IgD-negative memory B cell (primary cell): ENCODE data around the gene PRPH. TPM values are rescaled to one million over a fixed set of nuclear protein-coding genes. Genes with fewer than 3 reads are reported as not detected.

Source experiments
- H3K27ac Mint-ChIP-seq, 3 donors: one replicate each; pipeline ENCODE4 v1.8.0; 2020 to 2022; ENCODE audit warnings: mild to moderate bottlenecking in 3 of 3, mixed read lengths in 3 of 3, moderate library complexity in 1 of 3
- H3K27me3 Mint-ChIP-seq: one replicate; pipeline ENCODE4 v1.8.0; 2021; ENCODE audit warnings: mixed read lengths
- H3K36me3 Mint-ChIP-seq: one replicate; pipeline ENCODE4 v1.8.0; 2020; ENCODE audit warnings: mild to moderate bottlenecking, mixed read lengths
- H3K4me1 Mint-ChIP-seq, 3 donors: one replicate each; pipeline ENCODE4 v1.8.0; 2020 to 2022; ENCODE audit warnings: mixed read lengths in 3 of 3, mild to moderate bottlenecking in 1 of 3
- H3K4me3 Mint-ChIP-seq, 4 donors: one replicate each; pipeline ENCODE4 v1.8.0; 2020 to 2022; ENCODE audit warnings: mild to moderate bottlenecking in 4 of 4, mixed read lengths in 4 of 4, moderate library complexity in 3 of 4
- H3K9me3 Mint-ChIP-seq, 3 donors: one replicate each; pipeline ENCODE4 v1.8.0; 2020 to 2021; ENCODE audit warnings: mixed read lengths in 3 of 3, mild to moderate bottlenecking in 1 of 3
- polyA plus RNA-seq: library from polyadenylated mRNA; unstranded; fragments of 300-500 nt; fragmentation: Illumina TruSeq; gene quantifications from one replicate; pipeline ENCODE4 v1.2.3, GENCODE V29; 2021

PRPH gene
- polyA plus RNA-seq, 1 donor from 2014 or later = not detected

GRCh38 chr12:49288412-49288853 is 6.5 kb upstream of the PRPH start:
- Mint-ChIP-seq H3K4me3 (peak overlapping the region in 1 of 4 donors; percentile 19), H3K27me3 (peaks cover 20% of the 10 kb centered on the region), H3K27ac (no peak overlapping the region), H3K4me1 (peaks cover 0 to 2% (median 0%) of the 10 kb centered on the region in 3 donors), H3K36me3 (no peaks in the 10 kb centered on the region), H3K9me3 (no peaks in the 10 kb centered on the region)

- Mint-ChIP-seq H3K4me1 (peaks cover 0 to 2% (median 0%) of the 10 kb centered on the region in 3 donors), H3K36me3 (no peaks in the 10 kb centered on the region), H3K27ac (no peak overlapping the region), H3K4me3 (peak overlapping the region in 1 of 4 donors; percentile 19), H3K9me3 (no peaks in the 10 kb centered on the region), H3K27me3 (peaks cover 16% of the 10 kb centered on the region)
Observed at GRCh38 chr12:49288922-49289555, 5.9 kb upstream of the PRPH start.

DNA sequence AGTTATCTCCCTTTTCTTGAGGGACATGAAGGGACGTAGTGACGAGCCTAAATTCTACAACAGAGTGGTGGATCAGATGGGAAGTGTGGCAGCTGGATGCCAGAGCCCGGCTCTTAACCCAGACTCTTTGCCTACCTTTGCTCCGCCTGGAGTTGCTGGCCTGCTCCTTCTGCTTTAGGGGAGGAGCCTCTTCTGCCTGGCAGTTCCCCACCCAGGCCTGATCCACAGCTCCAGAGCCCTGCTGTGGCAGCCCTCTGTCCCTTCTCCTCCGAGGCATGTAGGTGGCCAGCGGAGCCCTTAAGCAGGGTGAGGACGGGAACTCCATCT is 2.3 kb upstream of the PRPH start:
- H3K27me3 Mint-ChIP-seq = peaks cover 30% of the 10 kb centered on the region
- no peak overlapping the region for H3K4me3 Mint-ChIP-seq

DNA sequence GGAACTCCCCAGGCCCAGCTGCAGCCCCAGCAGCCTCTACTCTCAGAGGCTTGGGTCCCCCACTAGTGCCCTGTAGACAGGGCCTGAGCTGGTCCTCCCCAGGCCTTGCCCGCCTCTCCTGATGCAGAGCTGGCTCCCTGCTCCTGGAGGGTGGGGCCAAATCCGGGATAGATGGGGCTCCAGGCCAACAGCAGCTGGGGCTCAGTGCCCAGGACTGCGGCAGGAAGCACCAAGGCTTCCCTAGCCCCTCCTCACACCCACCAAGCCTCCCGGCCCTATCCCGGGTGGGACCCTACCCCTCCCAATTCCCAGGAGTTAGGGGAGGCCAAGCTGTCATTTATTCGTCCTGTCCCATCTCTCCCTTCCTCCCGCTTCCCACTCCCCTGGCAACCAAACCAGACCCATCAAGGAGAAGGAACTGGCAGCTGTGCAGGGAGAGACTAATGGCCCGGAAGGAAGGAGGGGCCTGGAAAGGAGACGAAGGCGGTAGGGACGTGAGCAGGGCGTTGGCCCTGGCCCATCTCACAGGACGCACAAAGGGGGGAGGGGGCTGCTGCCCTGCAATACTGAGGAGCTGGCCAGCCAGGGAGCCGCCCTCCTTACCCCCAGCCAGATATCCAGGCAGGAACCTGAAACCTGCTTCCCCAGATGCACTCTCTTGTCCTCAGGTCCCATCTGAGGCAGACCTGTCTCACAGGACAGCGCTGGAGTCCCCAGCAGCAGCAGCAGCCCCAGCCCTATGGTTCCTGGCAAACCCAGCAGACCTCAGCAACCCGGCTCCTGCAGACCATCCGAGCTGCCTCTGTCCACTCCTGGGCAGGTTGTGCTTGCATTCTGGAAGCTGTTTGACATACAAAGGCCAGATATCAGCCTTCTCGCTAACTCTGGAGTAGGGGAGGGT is 1.6 kb upstream of the PRPH start:
- Mint-ChIP-seq H3K27ac (no peak overlapping the region), H3K27me3 (peaks cover 30% of the 10 kb centered on the region), H3K4me1 (peaks cover 7 to 11% (median 8%) of the 10 kb centered on the region in 3 donors), H3K9me3 (no peaks in the 10 kb centered on the region), H3K4me3 (no peak overlapping the region), H3K36me3 (no peaks in the 10 kb centered on the region)

More for the DNA sequence above, 2.3 kb upstream of the PRPH start:
- Mint-ChIP-seq H3K36me3 (no peaks in the 10 kb centered on the region), H3K27ac (no peak overlapping the region), H3K4me1 (peaks cover 7 to 11% (median 8%) of the 10 kb centered on the region in 3 donors), H3K9me3 (no peaks in the 10 kb centered on the region)

DNA sequence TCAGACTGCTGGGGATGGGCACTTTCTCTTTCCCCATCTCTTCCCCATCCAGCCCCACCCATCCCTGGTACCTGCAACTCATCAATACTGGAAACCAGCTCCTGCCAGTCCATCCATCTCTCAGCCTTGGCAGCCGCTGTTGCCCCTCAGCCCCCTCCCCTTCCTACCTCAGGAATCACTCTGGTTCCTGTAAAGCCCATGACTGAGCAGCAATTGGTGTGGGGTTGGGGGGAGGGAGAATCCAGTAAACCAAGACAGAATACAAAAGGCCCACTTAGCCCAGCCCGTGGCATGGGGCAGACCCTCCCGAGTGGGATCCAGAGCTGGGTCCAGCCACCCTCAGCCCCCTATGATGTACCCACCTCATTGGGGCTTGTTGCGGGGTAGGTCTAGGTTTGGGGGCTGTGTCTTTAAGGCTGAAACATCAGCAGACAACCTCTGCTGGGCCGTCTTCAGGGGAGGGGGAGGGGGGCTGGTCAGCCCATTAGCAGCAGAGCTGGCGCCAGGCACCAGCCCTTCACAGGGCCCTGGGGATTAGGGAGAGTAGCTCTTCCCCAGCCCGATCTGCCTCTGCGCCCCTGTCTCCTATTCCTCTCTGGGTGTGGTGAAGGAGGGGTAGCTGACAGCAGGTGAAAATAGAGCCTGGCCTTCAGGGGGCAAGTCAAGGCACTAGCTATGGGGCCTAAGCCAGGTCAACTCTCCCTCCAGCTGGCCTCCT is 702 bp upstream of the PRPH start:
- H3K9me3 Mint-ChIP-seq = no peaks in the 10 kb centered on the region
- H3K27me3 Mint-ChIP-seq = peaks cover 33% of the 10 kb centered on the region
- peaks cover 7 to 11% (median 7%) of the 10 kb centered on the region in 3 donors for H3K4me1 Mint-ChIP-seq
- H3K36me3 Mint-ChIP-seq = no peaks in the 10 kb centered on the region
- peak overlapping the region in 1 of 4 donors; percentile 12 for H3K4me3 Mint-ChIP-seq
- H3K27ac Mint-ChIP-seq = no peak overlapping the region

GRCh38 chr12:49294804-49295081 is 204 bp upstream of the PRPH start:
- Mint-ChIP-seq H3K4me1 (peaks cover 7 to 11% (median 7%) of the 10 kb centered on the region in 3 donors), H3K27me3 (peaks cover 33% of the 10 kb centered on the region), H3K9me3 (no peaks in the 10 kb centered on the region), H3K36me3 (no peaks in the 10 kb centered on the region), H3K4me3 (no peak overlapping the region), H3K27ac (no peak overlapping the region)

- H3K27ac Mint-ChIP-seq = peak overlapping the region in 1 of 3 donors; percentile 83
- H3K36me3 Mint-ChIP-seq = no peaks in the 10 kb centered on the region
- peaks cover 42% of the 10 kb centered on the region for H3K27me3 Mint-ChIP-seq
- H3K4me3 Mint-ChIP-seq = peak overlapping the region; percentile 41 to 83 (median 67)
- no peaks in the 10 kb centered on the region for H3K9me3 Mint-ChIP-seq
- peaks cover 7 to 11% (median 7%) of the 10 kb centered on the region in 3 donors for H3K4me1 Mint-ChIP-seq
Observed at GRCh38 chr12:49296034-49296835, 1.3 kb downstream of the PRPH start.

- Mint-ChIP-seq H3K4me3 (peak overlapping the region; percentile 61 to 83 (median 75)), H3K4me1 (peaks cover 7 to 11% (median 11%) of the 10 kb centered on the region in 3 donors), H3K9me3 (no peaks in the 10 kb centered on the region), H3K27ac (peak overlapping the region in 1 of 3 donors; percentile 53), H3K27me3 (peaks cover 42% of the 10 kb centered on the region), H3K36me3 (no peaks in the 10 kb centered on the region)
Observed at GRCh38 chr12:49296836-49297694, 2.1 kb downstream of the PRPH start.

DNA sequence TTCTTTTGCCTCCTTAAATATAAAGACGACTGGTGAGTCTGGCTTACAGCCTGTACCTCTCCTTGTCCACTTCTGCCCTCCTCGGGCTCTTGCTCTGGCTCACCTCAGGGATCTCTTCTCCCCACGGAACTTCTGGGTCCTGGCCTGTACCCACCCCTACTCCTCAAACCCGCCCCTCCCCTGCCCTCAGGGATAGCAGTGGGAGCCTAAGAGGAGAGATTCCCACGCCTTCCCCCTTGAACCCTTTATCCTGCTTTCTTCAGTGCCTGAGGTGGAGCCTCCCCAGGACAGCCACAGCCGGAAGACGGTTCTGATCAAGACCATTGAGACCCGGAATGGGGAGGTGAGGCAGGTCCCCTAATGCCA is 2.7 kb downstream of the PRPH start:
- H3K36me3 Mint-ChIP-seq = no peaks in the 10 kb centered on the region
- peaks cover 7 to 11% (median 11%) of the 10 kb centered on the region in 3 donors for H3K4me1 Mint-ChIP-seq
- H3K9me3 Mint-ChIP-seq = no peaks in the 10 kb centered on the region
- no peak overlapping the region for H3K27ac Mint-ChIP-seq
- peak overlapping the region in 3 of 4 donors; percentile 28 to 87 (median 68) for H3K4me3 Mint-ChIP-seq
- H3K27me3 Mint-ChIP-seq = peaks cover 42% of the 10 kb centered on the region

GRCh38 chr12:49298160-49298559 is 3.2 kb downstream of the PRPH start:
- Mint-ChIP-seq H3K9me3 (no peaks in the 10 kb centered on the region), H3K36me3 (no peaks in the 10 kb centered on the region), H3K27me3 (peaks cover 42% of the 10 kb centered on the region), H3K4me3 (peak overlapping the region in 3 of 4 donors; percentile 28 to 87 (median 50)), H3K4me1 (peaks cover 7 to 11% (median 11%) of the 10 kb centered on the region in 3 donors), H3K27ac (peak overlapping the region in 1 of 3 donors; percentile 39)

DNA sequence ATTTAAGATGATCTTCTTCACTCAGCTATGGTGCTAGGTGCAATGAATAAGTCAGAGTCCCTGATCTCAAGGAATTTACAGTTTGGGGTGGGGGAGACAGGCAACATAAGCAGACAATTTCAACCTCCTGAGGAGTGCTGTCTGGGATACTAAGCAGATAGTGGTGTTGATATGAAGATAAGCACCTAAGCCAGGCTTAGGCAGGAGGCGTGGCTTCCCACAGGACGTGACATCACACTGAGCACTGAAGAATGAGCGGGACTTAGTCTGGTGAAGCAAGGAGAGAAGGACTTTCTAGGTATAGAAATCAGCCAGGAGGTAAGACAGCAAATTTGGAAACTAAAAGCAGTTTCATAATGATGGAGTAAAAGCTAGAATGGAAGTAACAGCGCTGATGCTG is 6.8 kb downstream of the PRPH start:
- no peaks in the 10 kb centered on the region for H3K9me3 Mint-ChIP-seq
- no peak overlapping the region for H3K4me3 Mint-ChIP-seq
- peaks cover 1 to 9% (median 4%) of the 10 kb centered on the region in 3 donors for H3K4me1 Mint-ChIP-seq
- H3K27ac Mint-ChIP-seq = no peak overlapping the region
- peaks cover 33% of the 10 kb centered on the region for H3K27me3 Mint-ChIP-seq
- peaks cover 2% of the 10 kb centered on the region for H3K36me3 Mint-ChIP-seq

- H3K4me1 Mint-ChIP-seq = peaks cover 0 to 5% (median 0%) of the 10 kb centered on the region in 3 donors
- H3K27ac Mint-ChIP-seq = no peak overlapping the region
- H3K4me3 Mint-ChIP-seq = no peak overlapping the region
- no peaks in the 10 kb centered on the region for H3K9me3 Mint-ChIP-seq
- peaks cover 2% of the 10 kb centered on the region for H3K36me3 Mint-ChIP-seq
- H3K27me3 Mint-ChIP-seq = peaks cover 21% of the 10 kb centered on the region
Observed at GRCh38 chr12:49304161-49304560, 9.2 kb downstream of the PRPH start.

DNA sequence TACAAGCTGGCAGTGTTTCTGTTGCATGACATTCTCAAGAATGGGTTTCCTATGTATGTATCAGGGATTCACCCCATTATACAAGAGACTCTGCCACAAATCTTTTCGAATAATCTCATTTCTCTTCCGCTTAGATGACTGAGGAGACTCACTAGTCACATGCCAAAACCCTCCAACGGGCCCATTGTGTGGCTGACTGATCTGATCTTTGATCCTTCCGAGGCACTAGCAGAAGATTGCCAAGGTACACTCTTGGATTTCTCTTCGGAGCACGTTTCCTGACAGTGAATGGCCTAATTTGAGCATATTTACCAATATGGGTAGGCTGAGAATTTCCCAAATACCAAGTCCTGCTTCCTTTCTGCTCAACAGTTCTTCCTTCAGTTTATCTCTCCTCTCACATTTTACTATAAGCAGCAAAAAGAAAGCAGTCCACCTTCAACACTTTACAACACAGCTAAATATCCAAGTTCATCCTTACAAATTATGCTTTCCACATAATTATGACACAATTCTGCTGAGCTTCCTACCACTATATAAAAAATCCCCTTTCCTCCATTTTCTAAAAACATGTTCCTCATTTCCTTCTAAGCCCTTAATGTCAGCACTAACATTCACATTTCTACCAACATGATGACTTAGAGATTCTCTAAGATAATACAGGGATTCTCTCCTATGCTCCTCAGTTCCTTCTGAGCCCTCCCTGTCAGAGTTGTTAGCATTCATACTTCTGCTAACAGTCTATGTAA is 11.0 kb downstream of the PRPH start:
- no peaks in the 10 kb centered on the region for H3K9me3 Mint-ChIP-seq
- peaks cover 21% of the 10 kb centered on the region for H3K27me3 Mint-ChIP-seq
- H3K4me1 Mint-ChIP-seq = peaks cover 0 to 5% (median 0%) of the 10 kb centered on the region in 3 donors
- H3K4me3 Mint-ChIP-seq = no peak overlapping the region
- peaks cover 2% of the 10 kb centered on the region for H3K36me3 Mint-ChIP-seq
- H3K27ac Mint-ChIP-seq = no peak overlapping the region
